Left ventricle myocardium inferior (tissue), 1 donor: ENCODE data around the gene BMPR1B. TPM values are rescaled to one million over a fixed set of nuclear protein-coding genes. Genes with fewer than 3 reads are reported as not detected.

Experiments used
- DNase-seq: peaks from one replicate; pipeline ENCODE4 v3.0.0-alpha.2; 2020
- H3K27ac ChIP-seq: fragments of 200-600 bp; replicated peaks from 2 replicates; pipeline ENCODE4 v1.8.0; 2021
- H3K27me3 ChIP-seq: fragments of 200-600 bp; 2 replicates; pipeline ENCODE4 v1.8.0; 2021; ENCODE audit warnings: low read depth
- H3K36me3 ChIP-seq: fragments of 200-600 bp; 2 replicates; pipeline ENCODE4 v1.8.0; 2021
- H3K4me1 ChIP-seq: fragments of 200-600 bp; 2 replicates; pipeline ENCODE4 v1.8.0; 2021
- H3K4me3 ChIP-seq: fragments of 200-600 bp; 2 replicates; pipeline ENCODE4 v1.8.0; 2021; ENCODE audit warnings: mild to moderate bottlenecking, moderate library complexity
- H3K9me3 ChIP-seq: fragments of 200-600 bp; replicated peaks from 2 replicates; pipeline ENCODE4 v1.8.0; 2021
- intact Hi-C: fragments of 100-400 bp; cut with micrococcal nuclease; formaldehyde crosslinking; loops from one replicate; pipeline ENCODE4 v1.11.0; 2022
- total RNA-seq: library from RNA; stranded (reverse); fragmentation: NEBNext Ultra II Directional; extraction: Animal tissue kit (Norgen Biotek cat#: 25700); gene quantifications from one replicate; pipeline ENCODE4 v1.2.1, GENCODE V29; 2021
- TF ChIP-seq, protein P1 (sequence below): fragments of 200-600 bp; IDR thresholded peaks from 2 replicates; pipeline ENCODE4 v1.8.0; 2021; ENCODE audit warnings: antibody characterized with exemption, mild to moderate bottlenecking, borderline replicate concordance
- donor health status: DM: no; HTN: yes; CAD: no; lungs with severe emphysema.

The BMPR1B gene
- total RNA-seq, 1 donor from 2014 or later, result 3.0 TPM

DNA sequence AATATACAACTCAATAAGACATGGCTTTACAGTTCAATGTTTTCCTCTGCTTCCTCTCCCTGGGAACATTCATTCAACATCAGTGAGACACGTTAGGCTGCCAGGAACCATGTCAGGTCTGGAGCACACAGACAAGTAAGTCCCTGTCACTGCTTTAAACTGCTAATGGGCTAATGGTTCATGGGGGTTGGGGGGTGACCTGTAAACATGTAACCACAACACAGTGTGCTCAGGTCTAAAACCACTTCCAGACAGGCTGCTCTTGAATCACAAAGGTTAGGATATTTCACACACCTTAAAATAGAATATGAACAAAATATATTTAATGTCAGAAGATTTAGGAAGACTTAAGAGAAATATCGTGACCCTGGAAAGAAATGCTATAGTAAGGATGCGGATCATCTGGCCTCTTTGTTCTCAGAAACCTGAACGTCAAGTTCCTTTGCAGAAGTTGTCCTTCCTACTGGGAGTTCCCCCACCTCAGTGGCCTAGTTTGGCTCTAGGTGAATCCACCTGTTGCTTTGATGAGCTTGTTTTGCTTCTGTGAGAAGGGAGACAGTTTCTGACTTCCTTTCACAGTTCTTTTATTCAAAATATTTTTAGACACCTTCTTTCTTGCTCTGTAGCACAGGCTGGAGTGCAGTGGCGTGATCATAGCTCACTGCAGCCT, 431.1 kb downstream of the BMPR1B start:
- H3K4me3 ChIP-seq, result no peak overlapping the region
- TF ChIP-seq, protein P1, sequence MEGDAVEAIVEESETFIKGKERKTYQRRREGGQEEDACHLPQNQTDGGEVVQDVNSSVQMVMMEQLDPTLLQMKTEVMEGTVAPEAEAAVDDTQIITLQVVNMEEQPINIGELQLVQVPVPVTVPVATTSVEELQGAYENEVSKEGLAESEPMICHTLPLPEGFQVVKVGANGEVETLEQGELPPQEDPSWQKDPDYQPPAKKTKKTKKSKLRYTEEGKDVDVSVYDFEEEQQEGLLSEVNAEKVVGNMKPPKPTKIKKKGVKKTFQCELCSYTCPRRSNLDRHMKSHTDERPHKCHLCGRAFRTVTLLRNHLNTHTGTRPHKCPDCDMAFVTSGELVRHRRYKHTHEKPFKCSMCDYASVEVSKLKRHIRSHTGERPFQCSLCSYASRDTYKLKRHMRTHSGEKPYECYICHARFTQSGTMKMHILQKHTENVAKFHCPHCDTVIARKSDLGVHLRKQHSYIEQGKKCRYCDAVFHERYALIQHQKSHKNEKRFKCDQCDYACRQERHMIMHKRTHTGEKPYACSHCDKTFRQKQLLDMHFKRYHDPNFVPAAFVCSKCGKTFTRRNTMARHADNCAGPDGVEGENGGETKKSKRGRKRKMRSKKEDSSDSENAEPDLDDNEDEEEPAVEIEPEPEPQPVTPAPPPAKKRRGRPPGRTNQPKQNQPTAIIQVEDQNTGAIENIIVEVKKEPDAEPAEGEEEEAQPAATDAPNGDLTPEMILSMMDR, result no peak
- no peaks in the 10 kb centered on the region for H3K9me3 ChIP-seq
- intact Hi-C loops, result no loop called here
- no peak for DNase-seq
- H3K27ac ChIP-seq, result no peak overlapping the region
- H3K4me1 ChIP-seq, result no peaks in the 10 kb centered on the region
- H3K27me3 ChIP-seq, result no peaks in the 10 kb centered on the region
- H3K36me3 ChIP-seq, result no peaks in the 10 kb centered on the region

DNA sequence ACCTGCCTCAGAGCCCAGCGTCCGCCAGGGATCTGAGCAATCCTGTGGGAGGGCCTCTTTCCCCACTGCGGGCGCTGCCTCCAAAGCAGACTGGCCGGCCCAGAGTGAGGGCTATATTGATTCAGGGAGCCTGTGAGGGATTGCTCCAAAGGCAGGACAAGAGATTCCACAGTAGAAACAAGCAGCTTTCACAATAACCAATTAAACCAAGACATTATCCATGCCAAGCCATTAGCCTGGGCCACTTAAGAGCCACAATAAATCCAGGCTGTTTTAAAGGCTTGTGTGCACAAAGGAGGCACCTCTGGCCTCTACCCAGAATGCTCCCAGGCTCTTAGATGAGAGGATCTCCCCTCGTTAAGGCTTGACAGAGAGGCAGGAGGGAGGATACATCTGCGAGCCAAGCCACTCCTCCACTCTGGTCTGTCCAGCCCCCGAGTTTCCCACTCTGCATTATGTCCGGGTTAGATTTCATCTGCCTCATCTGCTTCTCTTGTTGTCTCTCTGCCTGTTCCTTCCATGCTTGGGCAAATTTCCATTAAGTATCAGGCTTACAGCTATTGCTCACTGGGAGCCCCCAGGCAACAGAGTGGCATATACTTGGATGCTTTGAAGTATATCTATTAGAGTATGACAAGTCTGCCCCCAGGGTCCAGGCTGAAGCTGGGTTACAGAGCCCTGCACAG, 433.1 kb downstream of the BMPR1B start:
- H3K36me3 ChIP-seq, result no peaks in the 10 kb centered on the region
- DNase-seq, result no peak
- H3K27me3 ChIP-seq, result no peaks in the 10 kb centered on the region
- intact Hi-C loops, result no loop called here
- no peaks in the 10 kb centered on the region for H3K9me3 ChIP-seq
- no peak overlapping the region for H3K4me3 ChIP-seq
- no peaks in the 10 kb centered on the region for H3K4me1 ChIP-seq
- TF ChIP-seq, protein P1, result no peak
- H3K27ac ChIP-seq, result no peak overlapping the region

DNA sequence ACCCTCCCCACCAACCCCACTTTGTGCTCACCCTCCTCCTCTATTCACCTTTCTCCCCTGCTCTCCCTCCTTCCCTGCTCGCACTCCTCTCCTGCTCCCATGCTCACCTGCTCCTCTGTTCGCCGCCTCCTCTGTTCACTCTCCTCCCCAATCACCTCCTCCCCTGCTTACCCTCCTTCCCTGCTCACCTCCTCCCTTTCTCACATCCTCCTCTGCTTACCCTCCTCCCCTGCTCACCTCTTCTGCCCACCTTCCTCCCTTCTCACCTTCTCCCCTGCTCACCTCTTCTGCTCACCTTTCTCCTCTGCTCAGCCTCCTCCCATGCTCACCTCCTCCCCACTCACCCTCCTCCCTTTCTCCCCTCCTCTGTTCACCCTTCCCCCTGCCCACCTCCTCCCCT, 433.8 kb downstream of the BMPR1B start:
- H3K4me1 ChIP-seq, result no peaks in the 10 kb centered on the region
- intact Hi-C loops, result no loop called here
- H3K27ac ChIP-seq, result no peak overlapping the region
- H3K4me3 ChIP-seq, result no peak overlapping the region
- H3K36me3 ChIP-seq, result no peaks in the 10 kb centered on the region
- no peaks in the 10 kb centered on the region for H3K9me3 ChIP-seq
- no peaks in the 10 kb centered on the region for H3K27me3 ChIP-seq
- DNase-seq, result no peak
- TF ChIP-seq, protein P1, result no peak

DNA sequence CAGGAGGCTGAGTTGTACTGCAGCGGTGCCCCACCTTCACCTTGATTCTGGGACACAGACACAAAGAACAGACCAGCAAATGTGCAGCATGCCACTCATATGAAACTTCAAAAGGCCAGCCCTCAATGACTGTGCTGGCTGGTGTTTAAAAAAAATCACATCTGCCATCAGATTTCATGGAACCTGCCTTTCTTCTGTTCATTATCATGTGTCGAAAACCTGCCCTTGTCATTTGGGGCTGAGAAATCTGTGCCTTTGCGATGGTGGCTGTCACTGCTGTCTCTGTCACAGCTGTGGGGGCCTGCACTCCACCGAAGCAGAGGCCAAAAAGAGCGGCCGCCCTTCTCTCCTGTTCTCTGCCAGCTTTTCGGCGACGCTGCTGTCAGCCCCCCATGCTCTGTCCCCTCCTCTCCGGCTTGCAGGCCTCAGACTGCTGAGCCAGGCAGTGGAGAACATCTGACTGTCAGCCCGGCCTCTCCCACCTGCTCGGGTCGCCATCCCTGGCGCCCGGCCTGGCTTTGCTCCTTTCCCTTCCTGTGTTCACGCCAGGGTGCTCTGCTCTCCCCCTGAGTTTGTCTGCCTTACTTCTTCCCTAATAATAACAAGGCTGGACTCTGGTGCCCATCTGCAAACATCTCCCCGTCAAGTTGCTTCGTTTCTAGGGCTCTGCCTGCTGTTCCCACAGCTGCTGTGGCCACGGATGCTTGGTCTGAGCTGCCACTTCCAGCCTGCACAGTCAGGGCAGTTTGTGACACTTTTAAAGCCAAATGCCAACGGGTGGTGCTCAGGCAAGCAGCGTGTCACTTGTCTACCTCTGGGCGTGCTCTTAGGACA, 435.9 kb downstream of the BMPR1B start:
- Histone ChIP-seq H3K4me1 (no peaks in the 10 kb centered on the region), H3K9me3 (no peaks in the 10 kb centered on the region), H3K4me3 (peak overlapping the region; percentile 21), H3K36me3 (no peaks in the 10 kb centered on the region), H3K27me3 (no peaks in the 10 kb centered on the region), H3K27ac (no peak overlapping the region)
- intact Hi-C loops, result no loop called here
- DNase-seq, result no peak
- TF ChIP-seq, protein P1, result no peak

DNA sequence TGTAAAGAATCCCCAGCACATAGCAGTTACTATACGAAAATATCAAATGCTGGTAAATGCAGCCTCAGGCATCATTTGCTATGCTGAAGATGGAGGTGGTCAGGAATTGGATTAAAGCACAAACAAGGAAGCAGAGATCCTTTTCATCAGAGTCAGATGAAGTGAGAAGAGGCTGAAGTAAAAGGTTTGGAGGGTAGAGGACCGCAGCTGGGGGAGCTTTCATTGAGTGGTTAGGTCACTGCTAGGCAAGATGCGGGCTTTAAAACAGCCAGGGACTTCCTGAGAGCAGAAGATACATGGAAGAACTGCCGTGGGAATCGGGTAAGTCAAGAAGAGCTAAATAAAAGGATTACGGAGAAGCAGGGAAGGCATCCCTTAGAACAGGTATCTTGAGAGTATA, 439.6 kb downstream of the BMPR1B start:
- Histone ChIP-seq H3K36me3 (peaks cover 2% of the 10 kb centered on the region), H3K27ac (no peak overlapping the region), H3K4me1 (no peaks in the 10 kb centered on the region), H3K27me3 (no peaks in the 10 kb centered on the region), H3K9me3 (no peaks in the 10 kb centered on the region), H3K4me3 (no peak overlapping the region)
- intact Hi-C loops, result no loop called here
- DNase-seq, result no peak
- TF ChIP-seq, protein P1, result no peak
